Loucy (cell line): Measurements from ENCODE around the gene KLF13.

Source experiments
- H2AFZ ChIP-seq: fragments of 200-600 bp; sonication (generic); 2 replicates; pipeline ENCODE4 v1.6.0; 2016; ENCODE audit warnings: antibody characterized with exemption, mild to moderate bottlenecking, low read length, moderate library complexity
- H3F3A ChIP-seq: fragments of 200-600 bp; 2 replicates; pipeline ENCODE4 v1.6.0; 2016; ENCODE audit warnings: antibody characterized with exemption, low read depth, mild to moderate bottlenecking
- H3K27me3 ChIP-seq: fragments of 200-600 bp; sonication (generic); 2 replicates; pipeline ENCODE4 v1.6.1; 2014; ENCODE audit warnings: low read length, mild to moderate bottlenecking; ENCODE audit not compliant: insufficient read depth, poor library complexity, severe bottlenecking
- H3K36me3 ChIP-seq: fragments of 200-600 bp; sonication (generic); 2 replicates; pipeline ENCODE4 v1.6.1; 2016; ENCODE audit warnings: low read length; ENCODE audit not compliant: insufficient read depth
- H3K4me1 ChIP-seq: fragments of 200-600 bp; sonication (generic); 2 replicates; pipeline ENCODE4 v1.5.1; 2014; ENCODE audit warnings: low read length, mild to moderate bottlenecking; ENCODE audit not compliant: insufficient read depth, poor library complexity, severe bottlenecking
- H3K4me2 ChIP-seq: fragments of 200-600 bp; sonication (generic); 2 replicates; pipeline ENCODE4 v1.6.0; 2014; ENCODE audit warnings: antibody characterized with exemption, low read length, low read depth, mild to moderate bottlenecking; ENCODE audit not compliant: poor library complexity, severe bottlenecking
- H3K4me3 ChIP-seq: fragments of 200-600 bp; sonication (generic); 2 replicates; pipeline ENCODE4 v1.5.1; 2014; ENCODE audit warnings: low read length, mild to moderate bottlenecking, mixed read lengths; ENCODE audit not compliant: poor library complexity, severe bottlenecking
- H3K79me2 ChIP-seq: fragments of 200-600 bp; sonication (generic); 2 replicates; pipeline ENCODE4 v1.6.1; 2014; ENCODE audit warnings: low read length; ENCODE audit not compliant: insufficient read depth
- H3K9ac ChIP-seq: fragments of 200-600 bp; sonication (generic); 2 replicates; pipeline ENCODE4 v1.6.0; 2014; ENCODE audit warnings: mild to moderate bottlenecking, low read depth, low read length, moderate library complexity; ENCODE audit not compliant: poor library complexity, severe bottlenecking
- H3K9me2 ChIP-seq: fragments of 200-600 bp; sonication (generic); replicated peaks from 2 replicates; pipeline ENCODE4 v1.6.1; 2016; ENCODE audit warnings: low read depth, low read length, mixed read lengths
- H3K9me3 ChIP-seq: fragments of 200-600 bp; sonication (generic); 2 replicates; pipeline ENCODE4 v1.6.1; 2014; ENCODE audit warnings: mild to moderate bottlenecking, antibody characterized with exemption, low read length, low read depth; ENCODE audit not compliant: insufficient read depth
- H4K20me1 ChIP-seq: fragments of 200-600 bp; sonication (generic); 2 replicates; pipeline ENCODE4 v1.6.0; 2014; ENCODE audit warnings: antibody characterized with exemption, low read length, mild to moderate bottlenecking; ENCODE audit not compliant: insufficient read depth, poor library complexity, severe bottlenecking
- CTCF ChIP-seq: fragments of 200-600 bp; sonication (generic); conservative IDR thresholded peaks from 2 replicates; pipeline ENCODE4 v1.5.1; 2014; ENCODE audit warnings: mild to moderate bottlenecking, antibody characterized with exemption, low read length
- EZH2phosphoT487 ChIP-seq: fragments of 200-600 bp; IDR thresholded peaks from 2 replicates; pipeline ENCODE4 v1.6.1; 2018; ENCODE audit warnings: antibody characterized with exemption, mild to moderate bottlenecking, moderate library complexity, borderline replicate concordance

The KLF13 gene

GRCh38 chr15:31336593-31337295 is 10.1 kb downstream of the KLF13 start:
- H2AFZ ChIP-seq = no peak overlapping the region
- peaks cover 11% of the 10 kb centered on the region; the same call in 1 of the 2 replicates for H3K36me3 ChIP-seq
- TF ChIP-seq EZH2phosphoT487 (no peak), CTCF (no peak)
- no peaks in the 10 kb centered on the region for H3F3A ChIP-seq
- no peak overlapping the region for H3K4me2 ChIP-seq
- H3K4me1 ChIP-seq = peaks cover 38% of the 10 kb centered on the region
- no peaks in the 10 kb centered on the region for H3K27me3 ChIP-seq
- H3K9ac ChIP-seq = no peak overlapping the region
- no peaks in the 10 kb centered on the region for H3K9me2 ChIP-seq
- no peak overlapping the region for H3K4me3 ChIP-seq
- peaks cover 99% of the 10 kb centered on the region for H3K79me2 ChIP-seq
- H4K20me1 ChIP-seq = peaks cover 95% of the 10 kb centered on the region
- no peaks in the 10 kb centered on the region for H3K9me3 ChIP-seq

DNA sequence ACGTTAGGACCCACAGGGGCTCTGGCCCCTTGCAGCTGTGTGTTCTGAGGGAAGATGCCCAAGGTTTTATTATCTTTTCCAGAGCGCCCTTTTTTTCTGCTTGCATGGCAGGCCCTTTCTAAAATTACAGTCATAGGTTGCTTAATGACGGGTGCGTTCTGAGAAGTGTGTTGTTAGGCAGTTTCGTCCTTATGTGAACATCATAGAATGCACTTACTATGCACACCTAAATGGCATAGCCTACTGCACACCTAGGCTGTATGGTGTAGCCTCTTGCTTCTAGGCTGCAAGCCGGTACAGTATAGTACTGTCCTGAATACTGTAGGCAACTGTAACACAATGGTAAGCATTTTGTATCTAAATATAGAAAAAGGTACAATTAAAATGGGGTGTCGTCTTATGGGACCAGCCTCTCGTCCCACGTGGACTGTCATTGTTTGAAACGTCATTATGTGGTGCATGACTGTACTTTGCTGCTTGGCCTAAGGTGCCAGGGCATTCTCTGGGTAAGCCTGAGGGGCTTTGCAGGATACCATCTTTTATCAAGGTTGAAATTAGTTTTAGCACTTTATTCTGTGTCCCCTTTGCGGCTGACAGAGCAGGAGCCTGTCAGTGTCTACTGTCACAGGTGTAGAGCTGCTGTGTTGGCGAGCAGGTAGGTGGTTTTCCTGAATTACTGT is 10.9 kb downstream of the KLF13 start:
- Histone ChIP-seq H3K79me2 (peaks cover 99% of the 10 kb centered on the region), H3K27me3 (no peaks in the 10 kb centered on the region), H3K4me2 (peak overlapping the region; percentile 39), H3K36me3 (peaks cover 11% of the 10 kb centered on the region; the same call in 1 of the 2 replicates), H3K9me2 (no peaks in the 10 kb centered on the region), H3K9ac (no peak overlapping the region), H3K4me1 (peaks cover 30% of the 10 kb centered on the region), H3K4me3 (no peak overlapping the region), H2AFZ (no peak overlapping the region), H3F3A (no peaks in the 10 kb centered on the region), H4K20me1 (peaks cover 94% of the 10 kb centered on the region), H3K9me3 (no peaks in the 10 kb centered on the region)
- TF ChIP-seq CTCF = no peak
- no peak for TF ChIP-seq EZH2phosphoT487

- H3K4me2 ChIP-seq = peak overlapping the region; percentile 39
- H3K79me2 ChIP-seq = peaks cover 99% of the 10 kb centered on the region
- peaks cover 92% of the 10 kb centered on the region for H4K20me1 ChIP-seq
Measured at GRCh38 chr15:31338318-31338878, 11.8 kb downstream of the KLF13 start.

More at GRCh38 chr15:31338318-31338878, 11.8 kb downstream of the KLF13 start:
- Histone ChIP-seq H2AFZ (no peak overlapping the region), H3K36me3 (peaks cover 11% of the 10 kb centered on the region; the same call in 1 of the 2 replicates), H3K9ac (no peak overlapping the region), H3K9me2 (no peaks in the 10 kb centered on the region), H3K27me3 (no peaks in the 10 kb centered on the region), H3F3A (no peaks in the 10 kb centered on the region), H3K4me1 (peaks cover 23% of the 10 kb centered on the region), H3K9me3 (no peaks in the 10 kb centered on the region), H3K4me3 (no peak overlapping the region)
- TF ChIP-seq CTCF (no peak), EZH2phosphoT487 (no peak)
